Measurements from ENCODE around the gene RUFY4.

RUFY4 gene, protein sequence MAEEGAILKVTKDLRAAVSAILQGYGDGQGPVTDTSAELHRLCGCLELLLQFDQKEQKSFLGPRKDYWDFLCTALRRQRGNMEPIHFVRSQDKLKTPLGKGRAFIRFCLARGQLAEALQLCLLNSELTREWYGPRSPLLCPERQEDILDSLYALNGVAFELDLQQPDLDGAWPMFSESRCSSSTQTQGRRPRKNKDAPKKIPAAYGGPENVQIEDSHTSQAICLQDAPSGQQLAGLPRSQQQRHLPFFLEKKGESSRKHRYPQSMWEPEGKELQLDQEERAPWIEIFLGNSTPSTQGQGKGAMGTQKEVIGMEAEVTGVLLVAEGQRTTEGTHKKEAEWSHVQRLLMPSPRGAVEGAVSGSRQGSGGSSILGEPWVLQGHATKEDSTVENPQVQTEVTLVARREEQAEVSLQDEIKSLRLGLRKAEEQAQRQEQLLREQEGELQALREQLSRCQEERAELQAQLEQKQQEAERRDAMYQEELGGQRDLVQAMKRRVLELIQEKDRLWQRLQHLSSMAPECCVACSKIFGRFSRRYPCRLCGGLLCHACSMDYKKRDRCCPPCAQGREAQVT

DNA sequence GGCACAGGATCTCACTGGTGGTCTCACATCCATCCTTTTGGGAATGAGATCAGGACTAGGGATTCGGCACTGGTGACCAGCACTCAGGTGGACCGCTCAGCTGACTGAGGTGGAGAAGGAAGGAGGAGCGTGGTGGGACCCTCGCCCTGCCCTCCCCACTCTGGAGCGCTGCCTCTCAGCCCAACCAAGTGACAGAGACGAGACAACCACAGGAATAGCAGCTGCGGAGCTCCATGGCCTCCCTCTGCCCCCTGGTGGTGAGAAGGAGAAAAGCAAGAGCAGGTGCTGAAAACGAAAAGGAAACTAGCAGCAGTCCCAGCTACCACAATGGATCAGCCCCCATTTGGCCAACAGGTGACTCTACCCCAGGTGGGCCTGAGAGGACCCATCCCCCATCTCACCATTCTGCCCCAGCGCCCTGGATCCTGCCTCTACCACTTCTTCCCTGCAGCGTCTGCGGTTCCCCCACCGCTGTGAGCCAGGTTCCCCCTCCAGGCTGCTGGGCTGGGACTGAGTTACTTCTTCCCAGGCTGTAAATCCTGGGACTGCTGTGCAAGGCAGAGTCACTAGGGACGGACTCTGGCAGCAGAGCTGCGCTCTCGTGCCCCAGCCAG is at the start of gene RUFY4:
Gene RUFY4, plus strand, starts transcription at position 533 of the 614 bp plus-strand sequence. CDS start 1,353 bp downstream, outside the sequence.
- peak; percentile 83 for DNase-seq

DNA sequence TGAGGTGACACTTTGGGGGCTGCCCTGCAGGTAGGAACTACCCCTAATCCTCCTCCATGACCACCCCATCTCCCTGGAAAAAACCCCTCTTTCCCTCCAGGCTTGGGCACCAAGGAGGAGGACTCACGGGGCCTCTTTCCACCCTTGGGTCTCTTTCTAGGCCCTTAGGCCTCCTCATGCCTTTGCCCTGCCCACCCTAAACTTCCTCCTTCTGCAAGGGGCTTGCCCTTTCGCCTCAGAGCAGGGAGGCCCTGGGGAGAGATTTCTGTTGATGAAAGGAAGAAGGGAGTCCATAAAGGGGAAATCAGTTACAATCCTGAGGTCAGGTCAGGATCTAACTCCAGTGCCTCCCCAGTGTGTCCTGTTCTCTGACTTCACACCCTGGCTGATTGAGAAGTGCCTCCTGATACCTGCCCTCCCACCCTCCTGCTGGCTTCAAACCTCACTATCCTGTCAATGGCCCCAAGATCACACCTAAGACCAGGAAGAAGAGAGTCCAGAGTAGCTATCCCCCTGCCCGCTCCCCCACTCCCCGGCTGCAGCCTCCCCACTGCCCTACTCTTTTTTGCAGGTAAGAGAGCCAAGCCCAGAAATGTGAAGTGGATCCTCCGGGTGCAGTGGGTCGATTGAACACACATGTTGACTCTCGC is 49.5 kb upstream of the RUFY4 start:
- DNase-seq: no peak

DNA sequence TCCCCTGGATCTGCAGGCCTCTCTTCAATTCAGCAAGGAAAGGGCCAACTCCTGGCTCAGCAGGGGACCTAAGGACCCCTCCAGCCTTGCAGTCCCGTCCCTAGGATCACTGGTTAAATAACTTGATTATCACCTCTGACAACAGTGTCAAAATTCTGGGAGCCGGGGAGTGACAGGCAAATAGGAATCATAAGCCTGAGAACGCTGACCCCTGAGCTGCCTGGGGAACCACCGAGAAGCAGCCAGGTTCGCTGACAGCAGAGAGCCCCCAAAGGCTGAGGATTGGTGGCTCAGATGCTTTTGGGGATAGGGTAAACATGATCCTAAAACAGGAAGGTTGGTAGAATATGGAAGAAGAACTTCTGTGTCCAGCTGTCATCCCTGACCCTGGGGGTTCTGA is 48.8 kb upstream of the RUFY4 start:
- DNase-seq: no peak

DNA sequence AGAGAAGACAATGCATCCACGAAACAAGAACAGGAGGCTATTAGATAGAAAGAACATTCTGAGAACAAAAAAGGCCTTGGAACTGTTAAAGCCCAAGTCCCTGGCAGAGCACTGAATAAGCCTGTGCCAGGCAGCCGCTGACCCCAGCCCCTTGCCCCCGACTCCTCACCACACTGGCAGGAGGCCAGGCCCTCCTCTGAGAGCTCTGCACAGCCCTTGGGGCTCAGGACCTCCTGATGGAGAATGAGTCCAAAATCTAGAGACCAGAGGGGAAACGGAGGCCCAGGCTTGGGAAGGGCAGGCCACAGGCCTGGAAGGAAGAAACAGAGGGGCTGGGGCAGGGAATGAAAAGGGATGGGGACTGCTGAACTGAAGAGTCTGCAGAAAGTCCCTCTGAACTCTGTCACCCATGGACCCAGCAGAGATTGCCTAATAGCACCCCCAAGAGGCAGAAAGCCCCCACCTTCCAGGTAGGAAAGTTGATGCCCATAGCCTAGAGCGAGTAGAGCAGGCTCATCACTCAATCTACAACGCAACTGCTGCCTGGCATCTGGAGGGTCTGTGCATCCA is 48.0 kb upstream of the RUFY4 start:
- no peak for DNase-seq

DNA sequence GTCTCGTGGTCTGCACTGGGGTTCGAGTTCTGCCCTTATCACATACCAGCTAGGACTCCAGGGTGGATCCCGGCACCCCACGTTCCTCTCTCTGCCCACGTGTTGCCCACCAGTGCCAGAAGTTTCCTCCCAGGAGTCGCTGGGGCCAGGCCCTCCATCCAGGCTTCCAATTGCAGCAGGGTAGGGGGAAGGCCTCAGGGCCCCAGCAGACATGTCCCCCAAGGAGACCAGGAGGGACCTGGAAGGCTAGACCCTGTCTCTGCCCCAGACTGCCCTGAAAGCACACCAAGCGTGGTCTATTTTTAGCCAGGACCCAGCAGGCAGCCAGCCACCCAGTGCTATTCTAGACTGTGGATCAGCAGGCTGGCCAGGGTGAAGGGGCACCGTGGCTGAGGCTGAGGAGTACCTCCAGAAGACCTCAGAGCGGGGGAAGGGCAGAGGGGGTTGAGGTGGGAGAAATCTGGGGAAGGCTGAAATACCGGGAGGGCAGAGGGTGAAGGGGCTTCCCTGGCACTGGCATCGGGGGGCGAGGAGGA is 47.4 kb upstream of the RUFY4 start:
- no peak for DNase-seq

- no peak for DNase-seq
These were observed 46.8 kb upstream of the RUFY4 start for GRCh38 chr2:218022131-218022850.

DNA sequence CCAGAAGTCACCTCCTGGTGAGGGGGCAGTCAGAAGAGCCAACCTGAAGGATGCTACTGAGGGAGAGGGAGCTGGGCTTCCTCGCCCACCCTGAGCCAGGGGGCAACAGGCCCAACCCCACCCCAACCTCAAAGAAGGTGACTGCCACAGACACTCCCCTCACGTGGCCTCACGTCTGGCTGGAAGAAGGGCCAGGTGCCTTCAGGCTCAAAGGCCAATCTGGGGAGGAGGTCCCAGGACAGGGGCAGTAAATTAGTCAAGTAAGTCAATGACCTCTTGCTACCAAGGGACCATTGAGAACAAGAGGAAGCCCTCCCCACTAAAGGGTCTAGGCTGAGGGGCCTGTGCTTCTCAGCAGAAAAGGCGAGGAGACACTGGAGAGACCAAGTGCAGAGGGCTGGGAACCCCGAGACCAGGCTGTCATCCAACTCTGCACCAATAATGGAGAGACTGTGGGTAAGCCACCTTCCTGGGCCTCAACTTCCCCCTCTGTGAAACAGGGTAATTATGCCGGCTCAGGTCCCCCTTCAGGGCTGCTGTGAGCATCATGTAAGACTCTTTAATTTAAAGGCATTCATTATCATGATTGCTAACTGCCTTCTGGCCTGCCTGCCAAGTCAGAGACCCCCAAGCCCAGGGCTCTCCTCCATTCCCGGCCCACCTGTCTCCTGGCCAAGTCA is 46.1 kb upstream of the RUFY4 start:
- DNase-seq: no peak

- no peak for DNase-seq
These were observed 45.4 kb upstream of the RUFY4 start for GRCh38 chr2:218023636-218024035.

DNA sequence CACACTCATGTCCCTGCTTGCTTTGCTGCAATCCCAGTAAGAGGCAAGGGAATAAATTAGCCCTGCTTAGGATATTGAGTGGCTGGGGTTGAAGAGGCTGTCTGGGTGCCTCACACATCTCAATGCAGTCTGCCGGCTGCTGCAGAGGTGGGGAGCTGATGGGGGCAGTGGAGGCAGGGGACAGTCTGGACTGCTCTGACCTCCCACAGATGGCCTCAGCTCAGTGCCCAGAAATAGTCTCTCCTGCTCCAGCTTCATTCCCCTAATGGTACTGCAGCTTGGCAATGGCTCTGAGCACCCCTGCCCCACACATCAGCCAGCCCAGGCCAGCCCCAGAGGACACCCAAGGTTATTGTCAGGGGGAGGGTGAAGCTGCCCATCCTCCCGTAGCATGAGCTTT is 44.7 kb upstream of the RUFY4 start:
- DNase-seq: no peak

DNA sequence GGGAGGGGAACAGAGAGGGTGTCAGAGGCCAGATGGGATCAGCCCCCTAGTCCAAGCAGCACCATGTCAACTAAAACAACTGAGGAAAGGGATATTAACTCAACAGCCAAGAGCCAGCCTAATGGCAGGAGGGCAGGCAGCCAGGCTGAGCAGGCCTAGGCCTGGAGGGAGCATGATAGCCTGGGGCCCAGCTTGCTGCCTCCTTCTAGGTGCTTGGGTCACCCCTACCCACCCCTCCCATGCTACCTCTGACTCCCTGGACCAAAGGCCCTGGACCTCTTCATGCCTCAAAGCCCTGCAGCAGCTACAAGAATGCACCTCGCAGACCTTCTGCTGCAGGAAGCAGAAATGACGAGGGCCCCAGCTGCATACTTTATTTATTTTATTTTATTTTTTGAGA is 44.2 kb upstream of the RUFY4 start:
- no peak for DNase-seq

DNA sequence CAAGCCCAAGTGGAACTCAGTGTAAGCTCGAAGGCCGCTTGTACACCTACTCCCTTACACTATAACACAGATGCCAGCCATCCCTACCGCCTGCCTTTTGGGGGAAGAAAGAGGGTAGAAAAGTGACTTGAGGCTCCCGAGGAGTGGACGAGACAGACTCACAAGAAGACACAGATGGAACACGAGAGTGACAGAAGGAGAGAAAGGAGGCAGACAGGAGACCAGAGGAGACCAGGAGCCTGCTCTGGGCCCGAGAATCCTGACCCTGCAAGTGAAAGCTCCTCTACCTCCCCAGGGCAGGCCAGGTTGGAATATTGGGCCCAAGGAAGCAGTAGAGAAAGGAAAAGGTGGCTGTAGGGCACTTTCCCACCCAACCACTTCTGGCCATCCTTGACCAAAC is 42.8 kb upstream of the RUFY4 start:
- no peak for DNase-seq

DNA sequence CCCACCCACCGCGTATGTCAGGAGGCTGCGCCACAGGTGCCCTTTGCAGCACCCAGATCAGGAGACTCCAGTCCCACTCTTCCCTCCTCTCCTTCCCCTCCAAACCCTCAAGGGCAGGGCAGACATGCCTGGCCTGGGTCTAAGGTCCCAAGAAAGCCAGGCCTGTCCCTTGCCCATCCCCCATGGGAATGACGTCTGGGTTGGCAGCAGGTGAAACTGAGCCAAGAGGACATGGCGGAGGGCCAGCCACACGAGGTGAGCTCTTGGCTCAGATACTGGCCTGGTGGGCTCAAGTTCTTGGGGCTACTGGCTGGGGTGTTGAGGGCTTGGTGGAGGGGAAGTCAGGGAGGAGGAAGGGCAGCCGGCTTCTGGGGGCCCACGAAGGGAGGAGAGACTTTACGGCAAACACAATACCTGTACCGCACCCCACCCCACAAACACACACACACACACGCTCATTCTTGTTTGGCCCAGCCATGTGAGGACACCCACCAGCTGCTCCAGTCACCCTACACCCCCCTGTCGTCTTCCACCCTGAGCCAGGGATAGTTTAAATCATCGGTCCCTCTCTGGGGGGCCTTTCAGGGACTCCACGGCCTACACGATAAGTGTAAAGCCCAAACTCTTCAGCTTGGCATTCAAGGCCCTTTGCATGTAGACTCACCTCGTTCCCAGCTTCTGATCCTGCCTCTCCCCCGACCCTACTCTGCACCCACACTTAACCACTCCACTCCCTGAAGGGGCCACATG is 42.2 kb upstream of the RUFY4 start:
- no peak for DNase-seq

- DNase-seq: no peak
These were observed 41.4 kb upstream of the RUFY4 start for GRCh38 chr2:218027426-218028188.

GRCh38 chr2:218028189-218028495 is 40.9 kb upstream of the RUFY4 start:
- no peak for DNase-seq

DNA sequence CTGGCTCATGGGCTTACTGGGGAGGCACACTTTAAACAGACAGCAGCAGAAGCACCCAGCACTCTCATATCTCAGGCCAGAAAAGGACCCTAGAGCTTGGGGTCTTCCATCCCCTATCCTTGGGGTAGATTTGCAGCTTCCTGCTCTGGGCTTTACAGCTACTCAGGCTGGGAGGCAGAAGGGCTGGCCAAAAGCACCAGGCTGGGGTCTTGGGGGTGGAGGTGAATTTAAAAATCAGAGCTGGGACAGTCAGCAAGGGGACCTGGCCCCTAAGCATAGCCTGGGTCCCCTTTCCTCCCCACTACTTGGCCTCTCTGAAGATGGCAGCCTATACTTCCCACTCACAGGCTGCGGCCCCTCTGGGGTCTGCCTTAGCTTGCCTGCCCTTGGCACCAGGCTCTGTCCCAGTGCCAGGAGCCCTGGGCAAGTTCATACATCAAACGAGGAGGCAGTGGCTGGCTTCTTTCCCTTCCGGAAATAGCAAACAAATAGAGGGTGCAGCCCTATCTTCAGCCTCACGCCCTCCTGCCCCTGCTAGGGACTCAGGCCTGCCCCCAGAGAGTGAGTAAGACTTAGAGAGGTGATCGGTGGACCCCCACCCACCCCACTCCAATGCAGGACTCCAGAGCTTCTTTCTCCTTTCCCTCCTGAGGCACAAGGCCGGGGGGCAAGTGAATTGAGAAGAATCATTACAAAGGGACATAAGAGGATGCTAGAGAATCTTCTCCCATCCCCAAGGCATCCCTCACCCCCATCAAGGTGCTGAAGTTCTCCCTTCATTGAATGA is 40.3 kb upstream of the RUFY4 start:
- no peak for DNase-seq

DNA sequence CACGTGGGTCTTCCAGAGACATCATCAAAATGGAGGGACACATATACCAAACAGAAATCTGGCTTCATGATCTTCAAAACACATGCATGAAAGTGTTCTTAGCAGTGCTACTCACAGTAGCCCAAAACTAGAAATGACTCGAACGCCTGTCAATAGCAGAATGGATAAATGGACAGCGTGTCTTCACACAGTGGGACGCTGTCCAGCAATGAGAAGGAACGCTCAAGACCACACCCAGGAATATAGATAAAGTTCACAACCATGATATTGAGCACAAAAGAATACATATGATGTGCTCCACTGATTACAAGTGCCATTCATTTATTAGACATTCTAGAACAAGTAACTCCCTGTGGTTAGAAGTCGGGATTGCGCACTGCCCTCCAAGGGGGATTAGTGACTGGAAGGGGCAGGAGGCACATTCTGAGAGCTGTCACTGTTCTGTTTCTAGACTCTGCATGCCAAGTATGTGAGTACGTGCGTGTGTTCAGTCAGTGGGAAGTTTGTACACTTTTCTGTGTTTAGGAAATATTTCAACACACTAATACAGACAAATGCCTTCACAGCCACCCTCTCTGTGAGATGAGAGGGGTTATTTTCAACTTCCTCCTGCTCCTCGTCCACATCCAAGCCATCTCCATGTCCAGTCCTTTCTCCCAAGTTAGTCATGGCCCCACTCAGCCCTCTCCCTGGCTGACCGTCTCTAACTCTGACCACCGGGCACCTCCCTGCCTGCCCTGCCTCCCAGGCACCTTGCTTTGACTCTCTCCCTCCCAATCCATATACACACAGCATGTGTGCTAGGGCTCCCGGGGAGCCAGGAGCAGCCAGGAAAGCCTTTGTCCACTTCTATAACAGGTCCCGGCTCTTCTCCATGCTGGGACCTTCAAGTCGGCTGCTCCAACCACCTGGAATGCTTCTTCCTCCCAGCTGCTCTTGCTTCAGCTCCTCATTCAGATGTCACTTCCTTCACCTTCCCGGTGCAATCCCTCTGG is 39.4 kb upstream of the RUFY4 start:
- DNase-seq: no peak

GRCh38 chr2:218030409-218031195 is 38.5 kb upstream of the RUFY4 start:
- no peak for DNase-seq

Measured in NCI-H2171 treated with DMSO at 0.1 percent for 48 hours (cell line).